ENCODE data around the gene STAP1.
"Not testable (repeated sequence)": the region's sequence is repeated elsewhere in the genome, so short reads cannot be mapped to it uniquely, and the experiment has no call there.

DNA sequence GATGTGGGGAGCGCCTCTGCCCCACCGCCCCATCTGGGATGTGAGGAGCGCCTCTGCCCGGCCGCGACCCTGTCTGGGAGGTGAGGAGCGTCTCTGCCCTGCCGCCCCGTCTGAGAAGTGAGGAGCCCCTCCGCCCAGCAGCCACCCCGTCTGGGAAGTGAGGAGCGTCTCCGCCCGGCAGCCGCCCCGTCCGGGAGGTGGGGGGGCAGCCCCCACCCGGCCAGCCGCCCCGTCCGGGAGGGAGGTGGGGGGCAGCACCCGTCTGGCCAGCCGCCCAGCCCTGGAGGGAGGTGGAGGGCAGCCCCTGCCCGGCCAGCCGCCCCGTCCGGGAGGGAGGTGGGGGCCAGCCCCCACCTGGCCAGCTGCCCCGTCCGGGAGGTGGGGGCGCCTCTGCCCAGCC lies 78.5 kb downstream of the STAP1 start:
- TF ChIP-seq, protein P1, sequence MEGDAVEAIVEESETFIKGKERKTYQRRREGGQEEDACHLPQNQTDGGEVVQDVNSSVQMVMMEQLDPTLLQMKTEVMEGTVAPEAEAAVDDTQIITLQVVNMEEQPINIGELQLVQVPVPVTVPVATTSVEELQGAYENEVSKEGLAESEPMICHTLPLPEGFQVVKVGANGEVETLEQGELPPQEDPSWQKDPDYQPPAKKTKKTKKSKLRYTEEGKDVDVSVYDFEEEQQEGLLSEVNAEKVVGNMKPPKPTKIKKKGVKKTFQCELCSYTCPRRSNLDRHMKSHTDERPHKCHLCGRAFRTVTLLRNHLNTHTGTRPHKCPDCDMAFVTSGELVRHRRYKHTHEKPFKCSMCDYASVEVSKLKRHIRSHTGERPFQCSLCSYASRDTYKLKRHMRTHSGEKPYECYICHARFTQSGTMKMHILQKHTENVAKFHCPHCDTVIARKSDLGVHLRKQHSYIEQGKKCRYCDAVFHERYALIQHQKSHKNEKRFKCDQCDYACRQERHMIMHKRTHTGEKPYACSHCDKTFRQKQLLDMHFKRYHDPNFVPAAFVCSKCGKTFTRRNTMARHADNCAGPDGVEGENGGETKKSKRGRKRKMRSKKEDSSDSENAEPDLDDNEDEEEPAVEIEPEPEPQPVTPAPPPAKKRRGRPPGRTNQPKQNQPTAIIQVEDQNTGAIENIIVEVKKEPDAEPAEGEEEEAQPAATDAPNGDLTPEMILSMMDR (optimal IDR thresholded peaks at IDR 0.05 in 1 of 3, IDR thresholded peaks at IDR 0.05 in 1 of 3, conservative IDR thresholded peaks at IDR 0.05 in 1 of 3; ENCODE audit: extremely low read depth in 1 of 3, insufficient read depth in 2 of 3, low read length in 3 of 3): not testable (repeated sequence)
- not testable (repeated sequence) for TF ChIP-seq EZH2 (IDR thresholded peaks at IDR 0.05; ENCODE audit: low read length)
